ENCODE results near the gene DOHH.
A peak's percentile ranks its signal among the peaks of the same experiment; 100 is the strongest.
"Not testable (repeated sequence)": the region's sequence is repeated elsewhere in the genome, so short reads cannot be mapped to it uniquely, and the experiment has no call there.

The DOHH gene

GRCh38 chr19:3457528-3458228 is 42.8 kb downstream of the DOHH start:
- no peak for DNase-seq (ENCODE audit: low spot score)

GRCh38 chr19:3456925-3457527 is 43.4 kb downstream of the DOHH start:
- DNase-seq (ENCODE audit: low spot score): no peak

- no peak for DNase-seq (ENCODE audit: low spot score)
Measured at GRCh38 chr19:3455960-3456601, 44.4 kb downstream of the DOHH start.

GRCh38 chr19:3455393-3455955 is 45.0 kb downstream of the DOHH start:
- DNase-seq (ENCODE audit: low spot score): no peak

- no peak for DNase-seq (ENCODE audit: low spot score)
Measured at GRCh38 chr19:3454656-3455392, 45.6 kb downstream of the DOHH start.

GRCh38 chr19:3453840-3454239 is 46.6 kb downstream of the DOHH start:
- no peak for DNase-seq (ENCODE audit: low spot score)

GRCh38 chr19:3452942-3453214 is 47.6 kb downstream of the DOHH start:
- not testable (repeated sequence) for DNase-seq (ENCODE audit: low spot score)

- no peak for DNase-seq (ENCODE audit: low spot score)
Measured at GRCh38 chr19:3452171-3452941, 48.1 kb downstream of the DOHH start.

- DNase-seq (ENCODE audit: low spot score): no peak
Measured at GRCh38 chr19:3451451-3451866, 49.0 kb downstream of the DOHH start.

- DNase-seq (ENCODE audit: low spot score): peak; percentile 95
Measured at GRCh38 chr19:3450796-3451411, 49.6 kb downstream of the DOHH start.

- no peak for DNase-seq (ENCODE audit: low spot score)
Measured at GRCh38 chr19:3448616-3449334, 51.7 kb downstream of the DOHH start.

GRCh38 chr19:3446657-3447056 is 53.8 kb downstream of the DOHH start:
- not testable (repeated sequence) for DNase-seq (ENCODE audit: low spot score)

GRCh38 chr19:3444695-3445234 is 55.7 kb downstream of the DOHH start:
- DNase-seq (ENCODE audit: low spot score): no peak

GRCh38 chr19:3443840-3444694 is 56.4 kb downstream of the DOHH start:
- DNase-seq (ENCODE audit: low spot score): no peak

GRCh38 chr19:3442487-3443071 is 57.9 kb downstream of the DOHH start:
- no peak for DNase-seq (ENCODE audit: low spot score)

GRCh38 chr19:3441986-3442329 is 58.5 kb downstream of the DOHH start:
- DNase-seq (ENCODE audit: low spot score): no peak

- no peak for DNase-seq (ENCODE audit: low spot score)
Measured at GRCh38 chr19:3441089-3441985, 59.1 kb downstream of the DOHH start.
